ENCODE results near the gene TMPRSS11E.
"Not testable (repeated sequence)": the region's sequence is repeated elsewhere in the genome, so short reads cannot be mapped to it uniquely, and the experiment has no call there.

TMPRSS11E gene

GRCh38 chr4:68447201-68447600 is at the start of gene TMPRSS11E:
Gene TMPRSS11E (plus strand): TSS chr4:68447463. CDS start chr4:68447513, 50 bp downstream.
- no peak for DNase-seq

- DNase-seq, result no peak
These were observed 48.0 kb upstream of the TMPRSS11E start for GRCh38 chr4:68399306-68399705.

- no peak for DNase-seq
These were observed 46.0 kb upstream of the TMPRSS11E start for GRCh38 chr4:68401231-68401630.

- DNase-seq, result no peak
These were observed 43.1 kb upstream of the TMPRSS11E start for GRCh38 chr4:68404153-68404552.

- not testable (repeated sequence) for DNase-seq
These were observed 41.4 kb upstream of the TMPRSS11E start for GRCh38 chr4:68405718-68406478.

GRCh38 chr4:68406479-68406859 is 40.8 kb upstream of the TMPRSS11E start:
- no peak for DNase-seq

GRCh38 chr4:68407015-68407867 is 40.0 kb upstream of the TMPRSS11E start:
- DNase-seq, result not testable (repeated sequence)

GRCh38 chr4:68407868-68408190 is 39.4 kb upstream of the TMPRSS11E start:
- no peak for DNase-seq

GRCh38 chr4:68410149-68410548 is 37.1 kb upstream of the TMPRSS11E start:
- DNase-seq, result no peak

GRCh38 chr4:68410643-68411042 is 36.6 kb upstream of the TMPRSS11E start:
- DNase-seq, result no peak

- not testable (repeated sequence) for DNase-seq
These were observed 35.2 kb upstream of the TMPRSS11E start for GRCh38 chr4:68412031-68412430.

- no peak for DNase-seq
These were observed 30.7 kb upstream of the TMPRSS11E start for GRCh38 chr4:68416591-68416990.

- no peak for DNase-seq
These were observed 20.7 kb upstream of the TMPRSS11E start for GRCh38 chr4:68426516-68426915.

- DNase-seq, result no peak
These were observed 16.9 kb upstream of the TMPRSS11E start for GRCh38 chr4:68430337-68430736.

- no peak for DNase-seq
These were observed 14.9 kb upstream of the TMPRSS11E start for GRCh38 chr4:68432320-68432719.

- DNase-seq, result no peak
These were observed 13.7 kb upstream of the TMPRSS11E start for GRCh38 chr4:68433582-68433981.

- no peak for DNase-seq
These were observed 13.0 kb upstream of the TMPRSS11E start for GRCh38 chr4:68434277-68434676.

GRCh38 chr4:68434836-68435235 is 12.4 kb upstream of the TMPRSS11E start:
- no peak for DNase-seq

GRCh38 chr4:68445111-68445510 is 2.2 kb upstream of the TMPRSS11E start:
- no peak for DNase-seq

- no peak for DNase-seq
These were observed 4.3 kb downstream of the TMPRSS11E start for GRCh38 chr4:68451246-68452211.

GRCh38 chr4:68460085-68460484 is 12.8 kb downstream of the TMPRSS11E start:
- no peak for DNase-seq

GRCh38 chr4:68461790-68462189 is 14.5 kb downstream of the TMPRSS11E start:
- no peak for DNase-seq

- DNase-seq, result no peak
These were observed 15.4 kb downstream of the TMPRSS11E start for GRCh38 chr4:68462691-68463090.

Data from NCI-H446 treated with DMSO at 0.1 percent for 48 hours (cell line).